Measurements from ENCODE around the gene SPATA13. TPM values are rescaled to one million over a fixed set of nuclear protein-coding genes. Genes with fewer than 3 reads are reported as not detected.

The SPATA13 gene
- total RNA-seq, 1 experiment from 2014 or later: 10.0 TPM

- no peak for DNase-seq (ENCODE audit: low read depth)
- in situ Hi-C loops (cut with HindIII; ENCODE audit: low pct_unique_long_range_greater_than_20kb, low sequenced_read_pairs): no loop called here
These were observed 93.1 kb downstream of the SPATA13 start for GRCh38 chr13:24253520-24254145.

- in situ Hi-C loops (cut with HindIII; ENCODE audit: low pct_unique_long_range_greater_than_20kb, low sequenced_read_pairs): no loop called here
- DNase-seq (ENCODE audit: low read depth): no peak
These were observed 93.8 kb downstream of the SPATA13 start for GRCh38 chr13:24254146-24254841.

GRCh38 chr13:24257497-24257896, 97.0 kb downstream of the SPATA13 start:
- DNase-seq (ENCODE audit: low read depth): no peak
- in situ Hi-C loops (cut with HindIII; ENCODE audit: low pct_unique_long_range_greater_than_20kb, low sequenced_read_pairs): no loop called here

- no peak for DNase-seq (ENCODE audit: low read depth)
- in situ Hi-C loops (cut with HindIII; ENCODE audit: low pct_unique_long_range_greater_than_20kb, low sequenced_read_pairs): no loop called here
These were observed 101.0 kb downstream of the SPATA13 start for GRCh38 chr13:24261566-24261965.

- DNase-seq (ENCODE audit: low read depth): no peak
- in situ Hi-C loops (cut with HindIII; ENCODE audit: low pct_unique_long_range_greater_than_20kb, low sequenced_read_pairs): no loop called here
These were observed 103.1 kb downstream of the SPATA13 start for GRCh38 chr13:24263632-24264031.

- DNase-seq (ENCODE audit: low read depth): no peak
- in situ Hi-C loops (cut with HindIII; ENCODE audit: low pct_unique_long_range_greater_than_20kb, low sequenced_read_pairs): no loop called here
These were observed 104.5 kb downstream of the SPATA13 start for GRCh38 chr13:24264976-24265375.

- in situ Hi-C loops (cut with HindIII; ENCODE audit: low pct_unique_long_range_greater_than_20kb, low sequenced_read_pairs): no loop called here
- no peak for DNase-seq (ENCODE audit: low read depth)
These were observed 104.9 kb downstream of the SPATA13 start for GRCh38 chr13:24265453-24265852.

- in situ Hi-C loops (cut with HindIII; ENCODE audit: low pct_unique_long_range_greater_than_20kb, low sequenced_read_pairs): no loop called here
- DNase-seq (ENCODE audit: low read depth): no peak
These were observed 106.8 kb downstream of the SPATA13 start for GRCh38 chr13:24267274-24267673.

- in situ Hi-C loops (cut with HindIII; ENCODE audit: low pct_unique_long_range_greater_than_20kb, low sequenced_read_pairs): no loop called here
- no peak for DNase-seq (ENCODE audit: low read depth)
These were observed 107.3 kb downstream of the SPATA13 start for GRCh38 chr13:24267801-24268200.

GRCh38 chr13:24269821-24270220, 109.3 kb downstream of the SPATA13 start:
- in situ Hi-C loops (cut with HindIII; ENCODE audit: low pct_unique_long_range_greater_than_20kb, low sequenced_read_pairs): no loop called here
- no peak for DNase-seq (ENCODE audit: low read depth)

- in situ Hi-C loops (cut with HindIII; ENCODE audit: low pct_unique_long_range_greater_than_20kb, low sequenced_read_pairs): no loop called here
- DNase-seq (ENCODE audit: low read depth): peak; percentile 29
These were observed 110.2 kb downstream of the SPATA13 start for GRCh38 chr13:24270639-24271141.

GRCh38 chr13:24271231-24271600, 110.7 kb downstream of the SPATA13 start:
- in situ Hi-C loops (cut with HindIII; ENCODE audit: low pct_unique_long_range_greater_than_20kb, low sequenced_read_pairs): no loop called here
- no peak for DNase-seq (ENCODE audit: low read depth)

- no peak for DNase-seq (ENCODE audit: low read depth)
- in situ Hi-C loops (cut with HindIII; ENCODE audit: low pct_unique_long_range_greater_than_20kb, low sequenced_read_pairs): no loop called here
These were observed 111.3 kb downstream of the SPATA13 start for GRCh38 chr13:24271601-24272451.

- no peak for DNase-seq (ENCODE audit: low read depth)
- in situ Hi-C loops (cut with HindIII; ENCODE audit: low pct_unique_long_range_greater_than_20kb, low sequenced_read_pairs): no loop called here
These were observed 112.1 kb downstream of the SPATA13 start for GRCh38 chr13:24272452-24273161.

- in situ Hi-C loops (cut with HindIII; ENCODE audit: low pct_unique_long_range_greater_than_20kb, low sequenced_read_pairs): no loop called here
- DNase-seq (ENCODE audit: low read depth): no peak
These were observed 113.4 kb downstream of the SPATA13 start for GRCh38 chr13:24273926-24274325.

GRCh38 chr13:24274452-24275021, 114.0 kb downstream of the SPATA13 start:
- in situ Hi-C loops (cut with HindIII; ENCODE audit: low pct_unique_long_range_greater_than_20kb, low sequenced_read_pairs): no loop called here
- no peak for DNase-seq (ENCODE audit: low read depth)

GRCh38 chr13:24275041-24275440, 114.5 kb downstream of the SPATA13 start:
- in situ Hi-C loops (cut with HindIII; ENCODE audit: low pct_unique_long_range_greater_than_20kb, low sequenced_read_pairs): no loop called here
- DNase-seq (ENCODE audit: low read depth): no peak

GRCh38 chr13:24276306-24276705, 115.8 kb downstream of the SPATA13 start:
- in situ Hi-C loops (cut with HindIII; ENCODE audit: low pct_unique_long_range_greater_than_20kb, low sequenced_read_pairs): no loop called here

More at GRCh38 chr13:24276306-24276705, 115.8 kb downstream of the SPATA13 start:
- DNase-seq (ENCODE audit: low read depth): no peak

Measured in Caki2 (cell line).